H9 (cell line): ENCODE measurements around the gene NT5DC1. TPM values are rescaled to one million over a fixed set of nuclear protein-coding genes. Genes with fewer than 3 reads are reported as not detected.

Source experiments
- DNase-seq: peaks from one replicate; pipeline ENCODE4 v3.0.0-alpha.2; 2017
- H2AFZ ChIP-seq: one replicate; pipeline ENCODE4 v1.6.1; 2013; ENCODE audit warnings: mild to moderate bottlenecking, low read length, control low read depth, moderate library complexity
- H2AK5ac ChIP-seq: 2 replicates; pipeline ENCODE4 v1.6.1; 2013; ENCODE audit warnings: low read length, control low read depth, mixed read lengths; ENCODE audit not compliant: insufficient read length
- H2BK120ac ChIP-seq: one replicate; pipeline ENCODE4 v1.6.1; 2013; ENCODE audit warnings: low read depth, mild to moderate bottlenecking, low read length, control low read depth, inconsistent platforms; ENCODE audit not compliant: poor library complexity, severe bottlenecking
- H2BK12ac ChIP-seq: 2 replicates; pipeline ENCODE4 v1.6.1; 2013; ENCODE audit warnings: low read length, control low read depth, mixed read lengths, low read depth; ENCODE audit not compliant: insufficient read length
- H2BK15ac ChIP-seq: 2 replicates; pipeline ENCODE4 v1.6.1; 2013; ENCODE audit warnings: low read depth, low read length, control low read depth
- H2BK20ac ChIP-seq: one replicate; pipeline ENCODE4 v1.6.1; 2013; ENCODE audit warnings: low read depth, mild to moderate bottlenecking, low read length, control low read depth, inconsistent platforms; ENCODE audit not compliant: poor library complexity, severe bottlenecking
- H2BK5ac ChIP-seq: 2 replicates; pipeline ENCODE4 v1.6.1; 2013; ENCODE audit warnings: low read length, control low read depth, mixed read lengths; ENCODE audit not compliant: insufficient read length
- H3K14ac ChIP-seq: 2 replicates; pipeline ENCODE4 v1.6.1; 2013; ENCODE audit warnings: low read length, control low read depth; ENCODE audit not compliant: insufficient read depth
- H3K18ac ChIP-seq: 2 replicates; pipeline ENCODE4 v1.6.1; 2013; ENCODE audit warnings: low read depth, mild to moderate bottlenecking, mixed read lengths, low read length, control low read depth; ENCODE audit not compliant: insufficient read length
- H3K23ac ChIP-seq: 2 replicates; pipeline ENCODE4 v1.6.1; 2013; ENCODE audit warnings: low read length, control low read depth, mixed read lengths, low read depth; ENCODE audit not compliant: insufficient read length
- H3K23me2 ChIP-seq: 2 replicates; pipeline ENCODE4 v1.6.1; 2013; ENCODE audit warnings: low read depth, mild to moderate bottlenecking, mixed read lengths, low read length, control low read depth; ENCODE audit not compliant: insufficient read length, poor library complexity, severe bottlenecking
- H3K27ac ChIP-seq: 2 replicates; pipeline ENCODE4 v1.5.1; 2013; ENCODE audit warnings: low read length, control low read depth, mixed read lengths, low read depth; ENCODE audit not compliant: insufficient read length
- H3K27me3 ChIP-seq: 2 replicates; pipeline ENCODE4 v1.6.1; 2013; ENCODE audit warnings: low read length, control low read depth, inconsistent platforms; ENCODE audit not compliant: insufficient read depth
- H3K4ac ChIP-seq: 2 replicates; pipeline ENCODE4 v1.6.1; 2013; ENCODE audit warnings: low read depth, mild to moderate bottlenecking, control low read depth, inconsistent platforms, low read length, moderate library complexity
- H3K4me1 ChIP-seq: 2 replicates; pipeline ENCODE4 v1.6.1; 2013; ENCODE audit warnings: low read length, control low read depth, inconsistent platforms; ENCODE audit not compliant: insufficient read depth
- H3K4me2 ChIP-seq: 2 replicates; pipeline ENCODE4 v1.6.1; 2013; ENCODE audit warnings: low read length, control low read depth, mixed read lengths; ENCODE audit not compliant: insufficient read length, insufficient read depth
- H3K56ac ChIP-seq: 2 replicates; pipeline ENCODE4 v1.6.1; 2013; ENCODE audit warnings: low read depth, mild to moderate bottlenecking, mixed read lengths, low read length, control low read depth; ENCODE audit not compliant: insufficient read length
- H3K79me1 ChIP-seq: 2 replicates; pipeline ENCODE4 v1.6.1; 2013; ENCODE audit warnings: low read depth, mild to moderate bottlenecking, moderate library complexity, low read length, control low read depth, inconsistent platforms; ENCODE audit not compliant: insufficient read depth, poor library complexity, severe bottlenecking
- H3K79me2 ChIP-seq: 2 replicates; pipeline ENCODE4 v1.6.1; 2013; ENCODE audit warnings: low read length, control low read depth, inconsistent platforms; ENCODE audit not compliant: insufficient read depth
- H3K9ac ChIP-seq: 2 replicates; pipeline ENCODE4 v1.6.1; 2013; ENCODE audit warnings: low read length, control low read depth, mixed read lengths; ENCODE audit not compliant: insufficient read length; ENCODE audit errors: extremely low read depth
- H3K9me3 ChIP-seq: one replicate; pipeline ENCODE4 v1.6.1; 2013; ENCODE audit warnings: low read depth, low read length, inconsistent platforms; ENCODE audit not compliant: control insufficient read depth
- H3T11ph ChIP-seq: one replicate; pipeline ENCODE4 v1.6.1; 2013; ENCODE audit warnings: mild to moderate bottlenecking, low read length, control low read depth, inconsistent platforms
- H4K20me1 ChIP-seq: one replicate; pipeline ENCODE4 v1.6.1; 2013; ENCODE audit not compliant: control insufficient read depth, insufficient read length, insufficient read depth
- H4K5ac ChIP-seq: 2 replicates; pipeline ENCODE4 v1.6.1; 2013; ENCODE audit warnings: low read depth, mild to moderate bottlenecking, mixed read lengths, low read length, control low read depth; ENCODE audit not compliant: insufficient read length
- H4K8ac ChIP-seq: replicated peaks from 2 replicates; pipeline ENCODE4 v1.6.1; 2013; ENCODE audit warnings: low read length, control low read depth, mixed read lengths, low read depth; ENCODE audit not compliant: insufficient read length
- H4K91ac ChIP-seq: 2 replicates; pipeline ENCODE4 v1.6.1; 2013; ENCODE audit warnings: low read depth, mild to moderate bottlenecking, moderate library complexity, mixed read lengths, low read length, control low read depth; ENCODE audit not compliant: insufficient read length
- H3K27ac Mint-ChIP-seq, 3 experiments: 2 replicates in 2 of 3; 3 replicates in 1 of 3; pipeline ENCODE4 v1.8.0; 2020 to 2021; ENCODE audit warnings: mixed read lengths in 3 of 3, mild to moderate bottlenecking in 1 of 3, moderate library complexity in 1 of 3
- H3K27me3 Mint-ChIP-seq: 2 replicates; pipeline ENCODE4 v1.8.0; 2021; ENCODE audit warnings: low read depth, mild to moderate bottlenecking, moderate library complexity, mixed read lengths
- H3K36me3 Mint-ChIP-seq, 3 experiments: 2 replicates in 2 of 3; 3 replicates in 1 of 3; pipeline ENCODE4 v1.8.0; 2020 to 2021; ENCODE audit warnings: low read depth in 3 of 3, mixed read lengths in 3 of 3; ENCODE audit not compliant: insufficient read depth in 1 of 3
- H3K4me1 Mint-ChIP-seq, 2 experiments: 2 replicates each; pipeline ENCODE4 v1.8.0; 2020; ENCODE audit warnings: mixed read lengths in 2 of 2
- H3K4me3 Mint-ChIP-seq, 2 experiments: 2 replicates in 1 of 2; 3 replicates in 1 of 2; pipeline ENCODE4 v1.8.0; 2020 to 2021; ENCODE audit warnings: mild to moderate bottlenecking in 2 of 2, mixed read lengths in 2 of 2, moderate library complexity in 1 of 2
- H3K9me3 Mint-ChIP-seq, 2 experiments: 2 replicates in 1 of 2; 3 replicates in 1 of 2; pipeline ENCODE4 v1.8.0; 2020; ENCODE audit warnings: mild to moderate bottlenecking in 2 of 2, mixed read lengths in 2 of 2, moderate library complexity in 1 of 2
- WGBS: extraction: QIAGEN DNeasy Blood & Tissue Kit; methylation state at CpG from one replicate; pipeline ENCODE4 v1.1.7; 2013; ENCODE audit warnings: missing lambda C conversion rate, low lambda C conversion rate, mixed read lengths; ENCODE audit not compliant: insufficient read length; ENCODE audit errors: extremely low coverage; 5-methylcytosine and 5-hydroxymethylcytosine counted together
- total RNA-seq: library from RNA; stranded (reverse); gene quantifications from 2 replicates; pipeline ENCODE4 v1.2.1, GENCODE V29; 2021
- TF ChIP-seq, protein P1 (sequence below): fragments of 200-600 bp; sonication (generic); conservative IDR thresholded peaks from 3 replicates; pipeline ENCODE4 v1.8.0; 2021; ENCODE audit warnings: antibody characterized with exemption, mild to moderate bottlenecking

NT5DC1 gene
- total RNA-seq, 1 experiment from 2014 or later: 64.9 TPM

DNA sequence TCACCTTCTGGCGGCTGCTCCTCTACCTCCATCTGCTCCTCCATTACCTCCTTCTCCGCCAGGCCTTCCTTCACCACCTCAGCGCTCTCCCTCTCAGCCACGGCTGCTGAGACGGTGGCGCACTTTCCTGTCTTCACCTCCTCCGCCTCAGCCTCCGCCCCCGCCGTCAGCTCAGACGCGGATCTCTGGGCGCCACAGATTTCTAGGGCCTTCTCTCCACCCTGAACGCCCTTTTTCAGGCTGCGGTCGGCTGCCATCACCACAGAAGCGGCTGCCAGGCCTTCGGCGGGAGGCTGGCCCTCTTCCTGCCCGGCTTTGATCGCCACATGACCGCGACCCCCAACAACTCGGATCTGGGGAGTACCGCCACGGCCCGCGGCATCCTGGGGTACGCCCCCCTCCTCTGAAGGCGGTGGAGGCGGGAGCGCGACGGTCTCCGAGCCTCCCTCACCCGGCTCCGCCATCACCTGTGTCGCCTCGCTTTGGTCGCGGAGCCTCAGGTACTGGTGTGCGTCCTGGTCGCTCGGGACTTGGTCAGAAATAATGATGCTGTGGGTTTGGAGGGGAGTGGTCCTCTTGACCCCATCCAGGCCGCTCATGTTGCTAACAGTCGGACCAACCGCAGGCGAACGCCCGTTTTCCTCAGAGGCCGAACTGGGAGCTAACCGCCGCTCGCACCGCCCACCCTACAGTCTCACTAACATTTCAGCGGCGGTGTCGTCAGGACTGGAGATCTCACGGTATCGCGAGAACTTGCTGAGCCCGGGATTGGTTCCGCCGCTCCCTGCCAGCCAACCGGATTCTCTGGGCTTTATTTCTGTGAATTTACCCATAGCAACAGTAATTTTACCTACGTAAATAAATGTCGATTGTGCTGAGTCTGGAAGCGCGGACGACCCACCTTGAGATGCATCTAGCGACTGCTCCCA lies 178.8 kb downstream of the NT5DC1 start, which contains the start of gene TSPYL1:
Gene TSPYL1, minus strand, starts transcription at position 699 of the 929 bp plus-strand sequence. Its CDS starts 100 bp downstream, at position 599.
- Histone ChIP-seq H3K56ac (no peak within 1 kb of the TSS), H3K27me3 (no peaks in the 10 kb centered on the region), H2BK120ac (peak within 1 kb of the TSS; percentile 40), H4K8ac (peak within 1 kb of the TSS; percentile 60), H3K79me2 (peaks cover 15% of the 10 kb centered on the region), H3K23me2 (peaks cover 10% of the 10 kb centered on the region), H3K79me1 (peaks cover 6% of the 10 kb centered on the region), H3K9me3 (no peaks in the 10 kb centered on the region), H2BK5ac (peak within 1 kb of the TSS; percentile 78), H4K20me1 (no peaks in the 10 kb centered on the region), H3K18ac (peak within 1 kb of the TSS; percentile 80), H3T11ph (no peak within 1 kb of the TSS), H3K14ac (peak within 1 kb of the TSS; percentile 87), H2BK20ac (no peak within 1 kb of the TSS), H3K4ac (peak within 1 kb of the TSS; percentile 8), H3K27ac (peak within 1 kb of the TSS; percentile 80), H2AFZ (no peak within 1 kb of the TSS), H2AK5ac (no peak within 1 kb of the TSS), H2BK12ac (peak within 1 kb of the TSS; percentile 9), H3K9ac (peak within 1 kb of the TSS; percentile 93), H3K4me1 (peaks cover 3% of the 10 kb centered on the region; the same call in 1 of the 2 replicates), H4K5ac (peak within 1 kb of the TSS; percentile 30), H3K4me2 (peak within 1 kb of the TSS; percentile 87), H2BK15ac (no peak within 1 kb of the TSS; the same call in 1 of the 2 replicates), H3K23ac (no peak within 1 kb of the TSS), H4K91ac (peak within 1 kb of the TSS; percentile 26)
- TF ChIP-seq, protein P1, sequence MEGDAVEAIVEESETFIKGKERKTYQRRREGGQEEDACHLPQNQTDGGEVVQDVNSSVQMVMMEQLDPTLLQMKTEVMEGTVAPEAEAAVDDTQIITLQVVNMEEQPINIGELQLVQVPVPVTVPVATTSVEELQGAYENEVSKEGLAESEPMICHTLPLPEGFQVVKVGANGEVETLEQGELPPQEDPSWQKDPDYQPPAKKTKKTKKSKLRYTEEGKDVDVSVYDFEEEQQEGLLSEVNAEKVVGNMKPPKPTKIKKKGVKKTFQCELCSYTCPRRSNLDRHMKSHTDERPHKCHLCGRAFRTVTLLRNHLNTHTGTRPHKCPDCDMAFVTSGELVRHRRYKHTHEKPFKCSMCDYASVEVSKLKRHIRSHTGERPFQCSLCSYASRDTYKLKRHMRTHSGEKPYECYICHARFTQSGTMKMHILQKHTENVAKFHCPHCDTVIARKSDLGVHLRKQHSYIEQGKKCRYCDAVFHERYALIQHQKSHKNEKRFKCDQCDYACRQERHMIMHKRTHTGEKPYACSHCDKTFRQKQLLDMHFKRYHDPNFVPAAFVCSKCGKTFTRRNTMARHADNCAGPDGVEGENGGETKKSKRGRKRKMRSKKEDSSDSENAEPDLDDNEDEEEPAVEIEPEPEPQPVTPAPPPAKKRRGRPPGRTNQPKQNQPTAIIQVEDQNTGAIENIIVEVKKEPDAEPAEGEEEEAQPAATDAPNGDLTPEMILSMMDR: no peak
- Mint-ChIP-seq H3K27me3 (no peaks in the 10 kb centered on the region; the same call in 1 of the 2 replicates), H3K36me3 (peaks cover 6 to 28% (median 28%) of the 10 kb centered on the region in 3 experiments; a peak in 6 of 7 replicates), H3K4me3 (peak within 1 kb of the TSS; percentile 96 to 99), H3K27ac (peak within 1 kb of the TSS; percentile 99 to 100 (median 100)), H3K9me3 (no peaks in the 10 kb centered on the region), H3K4me1 (peaks cover 43 to 48% of the 10 kb centered on the region in 2 experiments)
- peak; percentile 96 for DNase-seq
- no CpG with 5 or more reads among the region's 71 CpGs for WGBS
